ENCODE measurements around the gene ADAMTS2. TPM values are rescaled to one million over a fixed set of nuclear protein-coding genes. Genes with fewer than 3 reads are reported as not detected.

The ADAMTS2 gene
- total and polyA plus RNA-seq, 3 donors from 2014 or later = 10.9 to 19.8 (median 13.6) TPM

DNA sequence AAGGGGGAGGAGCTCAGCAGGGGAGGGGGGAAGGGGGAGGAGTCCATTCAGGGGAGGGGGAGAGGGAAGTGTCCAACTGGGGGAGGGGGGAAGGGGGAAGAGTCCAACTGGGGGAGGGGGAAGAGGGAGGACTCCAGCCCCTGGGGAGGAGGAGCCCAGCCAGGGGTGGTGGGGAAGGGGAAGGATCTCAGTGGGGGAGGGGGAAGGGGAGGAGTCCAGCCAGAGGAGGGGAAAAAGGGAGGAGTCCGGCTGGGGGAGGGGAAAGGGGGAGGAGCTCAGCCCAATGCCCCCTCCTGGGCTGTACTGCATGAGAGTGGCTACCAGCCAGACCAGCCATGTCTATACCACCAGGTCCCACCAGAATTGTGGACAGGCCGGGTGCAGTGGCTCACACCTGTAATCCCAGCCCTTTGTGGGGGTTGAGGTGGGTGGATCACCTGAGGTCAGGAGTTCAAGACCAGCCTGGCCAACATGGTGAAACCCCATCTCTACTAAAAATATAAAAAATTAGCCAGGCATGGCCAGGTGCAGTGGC lies 30.6 kb upstream of the ADAMTS2 start:
- intact Hi-C loops (cut with DNase I; ENCODE audit: low total_unique reads) = no loop called here
- TF ChIP-seq POLR2A (IDR thresholded peaks at IDR 0.05) = no peak
- TF ChIP-seq, protein P1, sequence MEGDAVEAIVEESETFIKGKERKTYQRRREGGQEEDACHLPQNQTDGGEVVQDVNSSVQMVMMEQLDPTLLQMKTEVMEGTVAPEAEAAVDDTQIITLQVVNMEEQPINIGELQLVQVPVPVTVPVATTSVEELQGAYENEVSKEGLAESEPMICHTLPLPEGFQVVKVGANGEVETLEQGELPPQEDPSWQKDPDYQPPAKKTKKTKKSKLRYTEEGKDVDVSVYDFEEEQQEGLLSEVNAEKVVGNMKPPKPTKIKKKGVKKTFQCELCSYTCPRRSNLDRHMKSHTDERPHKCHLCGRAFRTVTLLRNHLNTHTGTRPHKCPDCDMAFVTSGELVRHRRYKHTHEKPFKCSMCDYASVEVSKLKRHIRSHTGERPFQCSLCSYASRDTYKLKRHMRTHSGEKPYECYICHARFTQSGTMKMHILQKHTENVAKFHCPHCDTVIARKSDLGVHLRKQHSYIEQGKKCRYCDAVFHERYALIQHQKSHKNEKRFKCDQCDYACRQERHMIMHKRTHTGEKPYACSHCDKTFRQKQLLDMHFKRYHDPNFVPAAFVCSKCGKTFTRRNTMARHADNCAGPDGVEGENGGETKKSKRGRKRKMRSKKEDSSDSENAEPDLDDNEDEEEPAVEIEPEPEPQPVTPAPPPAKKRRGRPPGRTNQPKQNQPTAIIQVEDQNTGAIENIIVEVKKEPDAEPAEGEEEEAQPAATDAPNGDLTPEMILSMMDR (IDR thresholded peaks at IDR 0.05) = no peak
- 55% methylated on average over 2 of the region's 2 CpGs; no CpG with 5 or more reads in 1 of the 2 donors for WGBS, 2 donors

DNA sequence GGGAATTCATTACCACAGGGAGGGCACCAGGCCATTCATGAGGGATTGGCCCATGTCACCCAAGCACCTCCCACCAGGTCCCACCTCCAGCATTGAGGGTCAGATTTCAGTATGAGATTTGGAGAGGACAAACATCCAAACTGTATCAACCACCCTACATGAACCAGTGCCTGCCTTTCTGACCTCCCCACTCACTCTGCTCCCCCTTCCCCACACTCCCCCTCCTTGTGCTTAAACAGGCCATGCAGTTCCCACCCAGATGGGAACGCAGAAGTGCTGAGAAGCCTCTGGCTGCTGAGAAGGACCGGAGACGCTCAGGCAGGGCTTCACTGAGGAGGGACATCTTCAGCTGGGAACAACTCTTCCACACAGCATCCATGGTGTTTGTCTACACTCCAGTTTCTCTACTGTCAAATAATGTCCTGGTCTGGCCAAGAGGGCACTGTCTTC lies 30.0 kb upstream of the ADAMTS2 start:
- Histone ChIP-seq H3K27ac (no peak overlapping the region), H3K4me3 (no peak overlapping the region), H3K27me3 (no peaks in the 10 kb centered on the region), H3K36me3 (ENCODE audit: low read depth, missing control alignments) (no peaks in the 10 kb centered on the region), H3K9me3 (no peaks in the 10 kb centered on the region), H3K4me1 (peaks cover 4% of the 10 kb centered on the region)
- DNase-seq = no peak
- TF ChIP-seq POLR2A (IDR thresholded peaks at IDR 0.05) = no peak
- TF ChIP-seq, protein P1 (IDR thresholded peaks at IDR 0.05) = no peak
- intact Hi-C loops (cut with DNase I; ENCODE audit: low total_unique reads) = no loop called here
- 80 to 88% methylated on average over 3 of the region's 3 CpGs for WGBS, 2 donors

More for the DNA sequence above, 30.6 kb upstream of the ADAMTS2 start:
- Histone ChIP-seq H3K4me3 (no peak overlapping the region), H3K9me3 (no peaks in the 10 kb centered on the region), H3K27ac (no peak overlapping the region), H3K4me1 (peaks cover 4% of the 10 kb centered on the region), H3K36me3 (ENCODE audit: low read depth, missing control alignments) (no peaks in the 10 kb centered on the region), H3K27me3 (no peaks in the 10 kb centered on the region)
- DNase-seq = no peak

DNA sequence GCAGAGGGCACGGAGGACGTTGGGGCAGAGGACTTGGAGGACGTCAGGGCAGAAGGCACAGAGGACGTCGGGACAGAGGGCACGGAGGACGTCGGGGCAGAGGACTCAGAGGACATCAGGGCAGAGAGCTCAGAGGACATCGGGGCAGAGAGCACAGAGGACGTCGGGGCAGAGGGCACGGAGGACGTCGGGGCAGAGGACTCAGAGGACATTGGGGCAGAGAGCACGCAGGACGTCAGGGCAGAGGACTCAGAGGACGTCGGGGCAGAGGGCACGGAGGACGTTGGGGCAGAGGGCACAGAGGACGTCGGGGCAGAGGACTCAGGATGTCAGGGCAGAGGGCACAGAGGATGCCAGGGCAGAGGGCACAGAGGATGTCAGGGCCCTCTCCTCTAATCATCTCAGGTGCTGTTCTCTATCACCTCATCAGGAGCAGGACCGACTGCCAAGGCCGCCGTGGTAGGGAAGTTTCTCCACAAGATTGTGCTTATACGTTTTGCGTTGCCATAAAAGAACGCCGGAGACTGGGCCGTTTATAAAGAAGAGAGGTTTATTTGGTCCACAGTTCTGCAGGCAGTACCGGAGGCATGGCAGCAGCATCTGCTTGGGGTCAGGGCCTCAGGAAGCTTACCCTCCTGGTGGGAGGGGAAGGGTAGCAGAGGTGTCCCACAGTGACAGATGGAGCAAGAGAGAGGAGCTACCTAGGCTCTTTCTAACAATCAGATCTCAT lies 29.4 kb upstream of the ADAMTS2 start:
- H3K9me3 ChIP-seq = no peaks in the 10 kb centered on the region
- H3K4me1 ChIP-seq = peaks cover 4% of the 10 kb centered on the region
- no peak overlapping the region for H3K27ac ChIP-seq
- H3K4me3 ChIP-seq = no peak overlapping the region
- TF ChIP-seq POLR2A (IDR thresholded peaks at IDR 0.05) = no peak
- TF ChIP-seq, protein P1 (IDR thresholded peaks at IDR 0.05) = no peak
- no peaks in the 10 kb centered on the region for H3K36me3 ChIP-seq (ENCODE audit: low read depth, missing control alignments)
- no peaks in the 10 kb centered on the region for H3K27me3 ChIP-seq
- 86 to 90% methylated on average over 31 of the region's 31 CpGs for WGBS, 2 donors
- DNase-seq = no peak
- intact Hi-C loops (cut with DNase I; ENCODE audit: low total_unique reads) = no loop called here

DNA sequence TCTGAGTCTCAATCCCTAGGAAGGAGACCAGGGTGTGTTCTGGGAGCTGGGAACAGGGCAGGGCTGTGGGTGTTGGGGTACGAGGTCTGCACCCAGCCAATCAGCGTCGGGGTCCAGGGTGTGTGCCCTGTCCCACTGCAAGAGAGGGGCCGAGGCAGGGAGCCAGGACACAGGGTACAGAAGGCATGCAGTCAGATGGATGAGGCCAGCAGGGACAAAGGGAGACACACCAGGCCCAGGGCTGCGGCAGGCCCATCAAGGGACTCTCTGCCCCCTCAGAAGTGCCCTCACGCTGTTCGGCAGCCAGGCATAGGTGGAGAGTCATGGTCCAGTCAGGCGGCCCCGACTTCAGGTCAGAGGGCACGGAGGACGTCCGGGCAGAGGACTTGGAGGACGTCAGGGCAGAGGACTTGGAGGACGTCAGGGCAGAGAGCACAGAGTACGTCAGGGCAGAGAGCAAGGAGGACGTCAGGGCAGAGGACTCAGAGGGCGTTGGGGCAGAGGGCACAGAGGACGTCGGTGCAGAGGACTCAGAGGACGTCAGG lies 28.8 kb upstream of the ADAMTS2 start:
- Histone ChIP-seq H3K27ac (no peak overlapping the region), H3K4me1 (peaks cover 4% of the 10 kb centered on the region), H3K9me3 (no peaks in the 10 kb centered on the region), H3K36me3 (ENCODE audit: low read depth, missing control alignments) (no peaks in the 10 kb centered on the region), H3K27me3 (no peaks in the 10 kb centered on the region), H3K4me3 (peak overlapping the region in 1 of 2 donors; percentile 6)
- WGBS, 2 donors = 90% methylated on average over 18 to 20 of the region's 20 CpGs
- intact Hi-C loops (cut with DNase I; ENCODE audit: low total_unique reads) = no loop called here
- no peak for DNase-seq
- TF ChIP-seq POLR2A (IDR thresholded peaks at IDR 0.05) = no peak
- TF ChIP-seq, protein P1 (IDR thresholded peaks at IDR 0.05) = no peak
